Measurements from ENCODE around the gene PITPNB. TPM values are rescaled to one million over a fixed set of nuclear protein-coding genes. Genes with fewer than 3 reads are reported as not detected.

The PITPNB gene
- total RNA-seq, 2 donors from 2014 or later: 59.6 to 68.2 TPM

GRCh38 chr22:27848005-27848404 is 71.1 kb downstream of the PITPNB start:
- H3K4me3 Mint-ChIP-seq: no peak overlapping the region
- TF ChIP-seq, protein P1, sequence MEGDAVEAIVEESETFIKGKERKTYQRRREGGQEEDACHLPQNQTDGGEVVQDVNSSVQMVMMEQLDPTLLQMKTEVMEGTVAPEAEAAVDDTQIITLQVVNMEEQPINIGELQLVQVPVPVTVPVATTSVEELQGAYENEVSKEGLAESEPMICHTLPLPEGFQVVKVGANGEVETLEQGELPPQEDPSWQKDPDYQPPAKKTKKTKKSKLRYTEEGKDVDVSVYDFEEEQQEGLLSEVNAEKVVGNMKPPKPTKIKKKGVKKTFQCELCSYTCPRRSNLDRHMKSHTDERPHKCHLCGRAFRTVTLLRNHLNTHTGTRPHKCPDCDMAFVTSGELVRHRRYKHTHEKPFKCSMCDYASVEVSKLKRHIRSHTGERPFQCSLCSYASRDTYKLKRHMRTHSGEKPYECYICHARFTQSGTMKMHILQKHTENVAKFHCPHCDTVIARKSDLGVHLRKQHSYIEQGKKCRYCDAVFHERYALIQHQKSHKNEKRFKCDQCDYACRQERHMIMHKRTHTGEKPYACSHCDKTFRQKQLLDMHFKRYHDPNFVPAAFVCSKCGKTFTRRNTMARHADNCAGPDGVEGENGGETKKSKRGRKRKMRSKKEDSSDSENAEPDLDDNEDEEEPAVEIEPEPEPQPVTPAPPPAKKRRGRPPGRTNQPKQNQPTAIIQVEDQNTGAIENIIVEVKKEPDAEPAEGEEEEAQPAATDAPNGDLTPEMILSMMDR (conservative IDR thresholded peaks at IDR 0.05): no peak

DNA sequence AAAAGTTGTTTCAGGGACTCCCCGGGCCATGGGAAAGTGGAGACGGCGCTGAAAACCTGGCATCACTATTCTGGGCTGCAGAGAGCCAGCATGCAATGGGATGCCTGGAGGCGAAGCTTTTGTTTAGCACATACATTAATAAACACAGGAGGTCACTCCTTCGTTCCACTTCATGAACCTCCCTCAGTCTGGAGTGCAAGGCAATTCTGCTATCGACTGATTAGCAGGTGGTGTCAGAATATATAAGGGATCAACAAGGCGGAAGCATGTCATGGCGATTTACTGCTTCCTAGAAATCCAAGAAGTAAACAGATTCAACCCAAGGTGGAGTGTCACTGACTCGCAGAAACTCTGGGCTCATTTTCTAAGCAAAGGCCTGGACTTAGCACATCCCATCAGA is 72.1 kb downstream of the PITPNB start:
- Histone ChIP-seq H3K27me3 (ENCODE audit: control insufficient read depth, insufficient read depth, low read length, poor library complexity, severe bottlenecking) (no peaks in the 10 kb centered on the region), H3K27ac (ENCODE audit: low read depth, low read length) (peak overlapping the region; percentile 78), H3K36me3 (ENCODE audit: control insufficient read depth, insufficient read depth, low read length) (peaks cover 34% of the 10 kb centered on the region), H3K9me3 (ENCODE audit: control insufficient read depth, low read length) (no peaks in the 10 kb centered on the region), H3K4me1 (ENCODE audit: control insufficient read depth, insufficient read depth, low read length) (peaks cover 23% of the 10 kb centered on the region), H3K9ac (ENCODE audit: extremely low read depth, low read length, poor library complexity, severe bottlenecking) (no peak overlapping the region), H3K4me3 (ENCODE audit: low read length) (no peak overlapping the region)
- 90 to 94% methylated on average over 7 to 9 of the region's 9 CpGs for WGBS, 2 experiments (ENCODE audit: insufficient coverage in 1 of 2, insufficient read length in 1 of 2)
- TF ChIP-seq, protein P1 (conservative IDR thresholded peaks at IDR 0.05): no peak
- DNase-seq: peak; percentile 41
- no peak overlapping the region for H3K4me3 Mint-ChIP-seq
- H3K27ac Mint-ChIP-seq: no peak overlapping the region
- H3K4me1 Mint-ChIP-seq: peaks cover 40% of the 10 kb centered on the region
- no peaks in the 10 kb centered on the region for H3K27me3 Mint-ChIP-seq (ENCODE audit: insufficient read depth)
- no peaks in the 10 kb centered on the region for H3K9me3 Mint-ChIP-seq
- peaks cover 21% of the 10 kb centered on the region for H3K36me3 Mint-ChIP-seq (ENCODE audit: low read depth)

More at GRCh38 chr22:27848005-27848404, 71.1 kb downstream of the PITPNB start:
- H3K27me3 Mint-ChIP-seq (ENCODE audit: insufficient read depth): no peaks in the 10 kb centered on the region
- Histone ChIP-seq H3K4me1 (ENCODE audit: control insufficient read depth, insufficient read depth, low read length) (peaks cover 30% of the 10 kb centered on the region), H3K4me3 (ENCODE audit: low read length) (no peak overlapping the region), H3K27ac (ENCODE audit: low read depth, low read length) (no peak overlapping the region), H3K9ac (ENCODE audit: extremely low read depth, low read length, poor library complexity, severe bottlenecking) (no peak overlapping the region), H3K27me3 (ENCODE audit: control insufficient read depth, insufficient read depth, low read length, poor library complexity, severe bottlenecking) (no peaks in the 10 kb centered on the region), H3K36me3 (ENCODE audit: control insufficient read depth, insufficient read depth, low read length) (peaks cover 41% of the 10 kb centered on the region), H3K9me3 (ENCODE audit: control insufficient read depth, low read length) (no peaks in the 10 kb centered on the region)
- H3K27ac Mint-ChIP-seq: no peak overlapping the region
- no peaks in the 10 kb centered on the region for H3K9me3 Mint-ChIP-seq
- WGBS, 2 experiments (ENCODE audit: insufficient coverage in 1 of 2, insufficient read length in 1 of 2): 96 to 100% methylated on average over 1 of the region's 1 CpG
- H3K4me1 Mint-ChIP-seq: peaks cover 42% of the 10 kb centered on the region
- peak; percentile 31 for DNase-seq
- H3K36me3 Mint-ChIP-seq (ENCODE audit: low read depth): peaks cover 26% of the 10 kb centered on the region

- Mint-ChIP-seq H3K27ac (no peak overlapping the region), H3K36me3 (ENCODE audit: low read depth) (peaks cover 18% of the 10 kb centered on the region), H3K4me3 (no peak overlapping the region), H3K27me3 (ENCODE audit: insufficient read depth) (no peaks in the 10 kb centered on the region), H3K9me3 (no peaks in the 10 kb centered on the region), H3K4me1 (peaks cover 34% of the 10 kb centered on the region)
- TF ChIP-seq, protein P1 (conservative IDR thresholded peaks at IDR 0.05): no peak
- Histone ChIP-seq H3K4me3 (ENCODE audit: low read length) (no peak overlapping the region), H3K36me3 (ENCODE audit: control insufficient read depth, insufficient read depth, low read length) (peaks cover 34% of the 10 kb centered on the region), H3K9me3 (ENCODE audit: control insufficient read depth, low read length) (no peaks in the 10 kb centered on the region), H3K27ac (ENCODE audit: low read depth, low read length) (peak overlapping the region; percentile 78), H3K27me3 (ENCODE audit: control insufficient read depth, insufficient read depth, low read length, poor library complexity, severe bottlenecking) (no peaks in the 10 kb centered on the region), H3K9ac (ENCODE audit: extremely low read depth, low read length, poor library complexity, severe bottlenecking) (no peak overlapping the region), H3K4me1 (ENCODE audit: control insufficient read depth, insufficient read depth, low read length) (peaks cover 19% of the 10 kb centered on the region)
- DNase-seq: peak; percentile 23
- 93% methylated on average over 4 to 5 of the region's 5 CpGs for WGBS, 2 experiments (ENCODE audit: insufficient coverage in 1 of 2, insufficient read length in 1 of 2)
Measured at GRCh38 chr22:27846248-27846757, 72.8 kb downstream of the PITPNB start.
